ENCODE data around the gene EMID1. TPM values are rescaled to one million over a fixed set of nuclear protein-coding genes. Genes with fewer than 3 reads are reported as not detected.

Gene EMID1
- total RNA-seq, 1 experiment from 2014 or later: 0.26 TPM

GRCh38 chr22:29308148-29308790 lies 102.6 kb downstream of the EMID1 start:
- Histone ChIP-seq H3K9me3 (ENCODE audit: low read length) (no peaks in the 10 kb centered on the region), H3K4me3 (ENCODE audit: low read length) (no peak overlapping the region), H3K36me3 (ENCODE audit: insufficient read depth, low read length) (no peaks in the 10 kb centered on the region; the same call in 1 of the 2 replicates), H4K20me1 (ENCODE audit: insufficient read depth, low read depth, low read length) (peaks cover 15% of the 10 kb centered on the region), H3K9ac (ENCODE audit: low read length) (no peak overlapping the region), H3K9me2 (replicated peaks; ENCODE audit: insufficient read depth, low read length) (no peaks in the 10 kb centered on the region), H3K79me2 (ENCODE audit: low read length) (no peaks in the 10 kb centered on the region), H3K4me1 (ENCODE audit: low read length) (peaks cover 12% of the 10 kb centered on the region), H2AFZ (ENCODE audit: low read length) (no peak overlapping the region), H3K4me2 (ENCODE audit: low read depth, low read length, poor library complexity, severe bottlenecking) (no peak overlapping the region), H3K27me3 (ENCODE audit: low read length) (no peaks in the 10 kb centered on the region), H3K27ac (ENCODE audit: low read length) (no peak overlapping the region)
- DNase-seq: no peak

- Histone ChIP-seq H3K4me3 (ENCODE audit: low read length) (no peak overlapping the region), H3K4me2 (ENCODE audit: low read depth, low read length, poor library complexity, severe bottlenecking) (no peak overlapping the region), H3K27ac (ENCODE audit: low read length) (no peak overlapping the region), H2AFZ (ENCODE audit: low read length) (no peak overlapping the region), H3K9ac (ENCODE audit: low read length) (no peak overlapping the region), H3K36me3 (ENCODE audit: insufficient read depth, low read length) (no peaks in the 10 kb centered on the region; the same call in 1 of the 2 replicates), H4K20me1 (ENCODE audit: insufficient read depth, low read depth, low read length) (peaks cover 15% of the 10 kb centered on the region), H3K9me2 (replicated peaks; ENCODE audit: insufficient read depth, low read length) (no peaks in the 10 kb centered on the region), H3K27me3 (ENCODE audit: low read length) (no peaks in the 10 kb centered on the region), H3K4me1 (ENCODE audit: low read length) (peaks cover 9% of the 10 kb centered on the region), H3K9me3 (ENCODE audit: low read length) (no peaks in the 10 kb centered on the region), H3K79me2 (ENCODE audit: low read length) (no peaks in the 10 kb centered on the region)
- no peak for DNase-seq
Observed at GRCh38 chr22:29308791-29309262, 103.1 kb downstream of the EMID1 start.

Small RNA genes lying within 50 kb of the gene (small RNA-seq; reads per million reads assigned to genes)
- gene RNU6-1219P: not detected

Other genes with a start within 250 kb of the EMID1 start
- not detected in 2 replicates for gene C22orf31, start 144.1 kb upstream of the EMID1 start, total RNA-seq (2014; rRNA removed; shearing (Covaris generic); ENCODE audit: low replicate concordance)
- gene KREMEN1, start 132.9 kb upstream of the EMID1 start, total RNA-seq (2014; rRNA removed; shearing (Covaris generic); ENCODE audit: low replicate concordance): not detected in 2 replicates
- gene RHBDD3, start 62.1 kb downstream of the EMID1 start, total RNA-seq (2014; rRNA removed; shearing (Covaris generic); ENCODE audit: low replicate concordance): 8.8 and 29.7 TPM in 2 replicates
- 281 and 309 TPM in 2 replicates for gene EWSR1, start 62.4 kb downstream of the EMID1 start, total RNA-seq (2014; rRNA removed; shearing (Covaris generic); ENCODE audit: low replicate concordance)
- gene GAS2L1, start 100.8 kb downstream of the EMID1 start, total RNA-seq (2014; rRNA removed; shearing (Covaris generic); ENCODE audit: low replicate concordance): not detected in 2 replicates
- 0.76 TPM in 1 of 2 replicates, not detected in the other for gene RASL10A, start 109.8 kb downstream of the EMID1 start, total RNA-seq (2014; rRNA removed; shearing (Covaris generic); ENCODE audit: low replicate concordance)
- 40.3 and 63.9 TPM in 2 replicates for gene AP1B1, start 182.7 kb downstream of the EMID1 start, total RNA-seq (2014; rRNA removed; shearing (Covaris generic); ENCODE audit: low replicate concordance)
- not detected in 2 replicates for gene RFPL1, start 232.7 kb downstream of the EMID1 start, total RNA-seq (2014; rRNA removed; shearing (Covaris generic); ENCODE audit: low replicate concordance)